Naive thymus-derived CD8-positive, alpha-beta T cell (primary cell): Measurements from ENCODE around the gene EDN3. TPM values are rescaled to one million over a fixed set of nuclear protein-coding genes. Genes with fewer than 3 reads are reported as not detected.

Experiments
- ATAC-seq, 2 donors: fragments of 150-1000 bp; cut with Tn5 transposase in 1 of 2; sonication (Bioruptor Pico), chemical (Tn5 transposase) in 1 of 2; 1 replicate in 1 of 2; 2 replicates in 1 of 2; pipeline ENCODE4 v1.10.0; 2021; ENCODE audit warnings: mild to moderate bottlenecking in 2 of 2, moderate library complexity in 2 of 2
- POLR2A ChIA-PET: fragments of 350-600 bp; sonication (Branson Sonifier 250); formaldehyde crosslinking; loops from one replicate; lab custom pipeline; 2021; ENCODE audit warnings: antibody characterized with exemption; lab: Charles Lee
- DNase-seq, 10 donors: peaks; one replicate each; pipeline versions ENCODE4 v3.0.0 to v3.0.0-alpha.2; 2020 to 2022
- H3K27ac Mint-ChIP-seq, 10 donors: one replicate each; pipeline ENCODE4 v1.8.0; 2020 to 2022; ENCODE audit warnings: mild to moderate bottlenecking in 10 of 10, mixed read lengths in 10 of 10, moderate library complexity in 4 of 10, inconsistent platforms in 1 of 10
- H3K27me3 Mint-ChIP-seq, 5 donors: one replicate each; pipeline ENCODE4 v1.8.0; 2021 to 2022; ENCODE audit warnings: mixed read lengths in 5 of 5
- H3K36me3 Mint-ChIP-seq, 3 donors: one replicate each; pipeline ENCODE4 v1.8.0; 2020 to 2022; ENCODE audit warnings: mixed read lengths in 3 of 3, mild to moderate bottlenecking in 2 of 3, inconsistent platforms in 1 of 3
- H3K4me1 Mint-ChIP-seq, 4 donors: one replicate each; pipeline ENCODE4 v1.8.0; 2021 to 2022; ENCODE audit warnings: mixed read lengths in 4 of 4
- H3K4me3 Mint-ChIP-seq, 10 donors: one replicate each; pipeline ENCODE4 v1.8.0; 2020 to 2022; ENCODE audit warnings: mild to moderate bottlenecking in 10 of 10, mixed read lengths in 10 of 10, moderate library complexity in 6 of 10, inconsistent platforms in 1 of 10
- H3K9me3 Mint-ChIP-seq, 9 donors: one replicate each; pipeline ENCODE4 v1.8.0; 2020 to 2022; ENCODE audit warnings: mixed read lengths in 9 of 9, mild to moderate bottlenecking in 3 of 9, inconsistent platforms in 1 of 9, moderate library complexity in 1 of 9
- polyA plus RNA-seq, 3 donors: library from polyadenylated mRNA; unstranded; fragments of 300-500 nt; fragmentation: Illumina TruSeq; gene quantifications; one replicate each; pipeline ENCODE4 v1.2.3, GENCODE V29; 2021
- total RNA-seq, 8 experiments: library from RNA in 2 of 8; stranded (reverse) in 2 of 8; gene quantifications; one replicate each; pipeline ENCODE4 v1.2.3 and lab custom pipeline; 2021 to 2026

Gene EDN3
- total and polyA plus RNA-seq, 5 experiments from 2014 or later: not detected

GRCh38 chr20:59361411-59361810 is 61.0 kb downstream of the EDN3 start:
- no peak overlapping the region for H3K27ac Mint-ChIP-seq
- DNase-seq: no peak
- no peaks in the 10 kb centered on the region for H3K9me3 Mint-ChIP-seq
- POLR2A ChIA-PET: no interaction called here
- no peak for ATAC-seq
- H3K4me3 Mint-ChIP-seq: no peak overlapping the region
- H3K4me1 Mint-ChIP-seq: no peaks in the 10 kb centered on the region
- peaks cover 0 to 4% (median 2%) of the 10 kb centered on the region in 5 donors for H3K27me3 Mint-ChIP-seq
- no peaks in the 10 kb centered on the region for H3K36me3 Mint-ChIP-seq

- ATAC-seq (no peak), DNase-seq (no peak)
- POLR2A ChIA-PET: no interaction called here
- Mint-ChIP-seq H3K36me3 (no peaks in the 10 kb centered on the region), H3K27me3 (peaks cover 0 to 6% (median 3%) of the 10 kb centered on the region in 5 donors), H3K27ac (no peak overlapping the region), H3K9me3 (no peaks in the 10 kb centered on the region), H3K4me1 (no peaks in the 10 kb centered on the region), H3K4me3 (no peak overlapping the region)
Measured at GRCh38 chr20:59363101-59363500, 62.7 kb downstream of the EDN3 start.

GRCh38 chr20:59364611-59365010 is 64.2 kb downstream of the EDN3 start:
- POLR2A ChIA-PET: no interaction called here
- no peak for ATAC-seq

GRCh38 chr20:59365611-59366285 is 65.3 kb downstream of the EDN3 start:
- H3K27me3 Mint-ChIP-seq: peaks cover 0 to 6% (median 5%) of the 10 kb centered on the region in 5 donors
- H3K9me3 Mint-ChIP-seq: no peaks in the 10 kb centered on the region
- DNase-seq (no peak), ATAC-seq (no peak)
- H3K27ac Mint-ChIP-seq: no peak overlapping the region
- H3K4me3 Mint-ChIP-seq: no peak overlapping the region
- no peaks in the 10 kb centered on the region for H3K36me3 Mint-ChIP-seq
- H3K4me1 Mint-ChIP-seq: no peaks in the 10 kb centered on the region
- POLR2A ChIA-PET: no interaction called here

More at GRCh38 chr20:59364611-59365010, 64.2 kb downstream of the EDN3 start:
- H3K9me3 Mint-ChIP-seq: no peaks in the 10 kb centered on the region
- H3K4me1 Mint-ChIP-seq: no peaks in the 10 kb centered on the region
- H3K27ac Mint-ChIP-seq: no peak overlapping the region
- H3K27me3 Mint-ChIP-seq: peaks cover 0 to 6% (median 3%) of the 10 kb centered on the region in 5 donors
- no peak for DNase-seq
- no peak overlapping the region for H3K4me3 Mint-ChIP-seq
- H3K36me3 Mint-ChIP-seq: no peaks in the 10 kb centered on the region

DNA sequence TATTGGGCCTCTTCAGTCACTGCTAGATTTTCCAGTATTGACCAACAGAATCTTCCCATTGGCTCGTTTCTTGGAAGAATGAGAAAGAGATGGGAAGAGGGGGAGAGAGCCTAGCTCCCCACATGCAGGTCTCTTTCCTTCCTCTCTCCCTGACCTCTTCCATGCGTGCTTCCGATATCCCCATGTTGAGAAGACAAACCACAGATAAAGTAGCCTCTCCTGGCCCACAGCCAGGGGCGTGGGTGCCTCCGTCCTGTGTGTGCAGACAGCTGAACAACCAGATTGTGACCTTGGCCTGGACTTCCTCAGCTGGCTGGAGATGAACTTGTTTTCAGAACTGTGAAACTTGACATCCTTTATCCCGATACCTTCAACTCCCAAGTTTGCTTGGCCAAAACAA is 71.0 kb downstream of the EDN3 start:
- no peak for ATAC-seq
- POLR2A ChIA-PET: no interaction called here
- Mint-ChIP-seq H3K36me3 (no peaks in the 10 kb centered on the region), H3K9me3 (no peaks in the 10 kb centered on the region), H3K4me1 (peaks cover 0 to 2% (median 0%) of the 10 kb centered on the region in 4 donors), H3K27ac (no peak overlapping the region), H3K27me3 (peaks cover 5 to 16% (median 8%) of the 10 kb centered on the region in 5 donors), H3K4me3 (no peak overlapping the region)
- no peak for DNase-seq

GRCh38 chr20:59374261-59374660 is 73.8 kb downstream of the EDN3 start:
- DNase-seq (no peak), ATAC-seq (no peak)
- Mint-ChIP-seq H3K9me3 (no peaks in the 10 kb centered on the region), H3K27me3 (peaks cover 6 to 16% (median 10%) of the 10 kb centered on the region in 5 donors), H3K27ac (no peak overlapping the region), H3K4me1 (peaks cover 0 to 9% (median 3%) of the 10 kb centered on the region in 4 donors), H3K36me3 (no peaks in the 10 kb centered on the region), H3K4me3 (no peak overlapping the region)
- POLR2A ChIA-PET: no interaction called here

- H3K4me1 Mint-ChIP-seq: peaks cover 0 to 11% (median 3%) of the 10 kb centered on the region in 4 donors
- no peaks in the 10 kb centered on the region for H3K9me3 Mint-ChIP-seq
- DNase-seq (no peak), ATAC-seq (no peak)
- POLR2A ChIA-PET: no interaction called here
- no peaks in the 10 kb centered on the region for H3K36me3 Mint-ChIP-seq
- H3K27ac Mint-ChIP-seq: peak overlapping the region in 1 of 10 donors; percentile 6
- peaks cover 4 to 19% (median 10%) of the 10 kb centered on the region in 5 donors for H3K27me3 Mint-ChIP-seq
- no peak overlapping the region for H3K4me3 Mint-ChIP-seq
Measured at GRCh38 chr20:59375541-59375940, 75.1 kb downstream of the EDN3 start.

Other genes with a start within 250 kb of the EDN3 start
- 10 to 100 TPM; 28.0 to 29.9 TPM for gene ZNF831, start 136.8 kb upstream of the EDN3 start, total RNA-seq
- 1 to 10 TPM; 5.5 to 6.2 (median 5.9) TPM for gene ZNF831, start 136.8 kb upstream of the EDN3 start, polyA plus RNA-seq